Progenitor cell of endocrine pancreas (in vitro differentiated cells): ENCODE results near the gene CACHD1. TPM values are rescaled to one million over a fixed set of nuclear protein-coding genes. Genes with fewer than 3 reads are reported as not detected.

ENCODE experiments used
- DNase-seq: peaks from one replicate; pipeline ENCODE4 v3.0.0; 2021; ENCODE audit warnings: low spot score; ENCODE audit not compliant: unreplicated experiment
- H3K27ac Mint-ChIP-seq: 2 replicates; pipeline ENCODE4 v1.8.0; 2021; ENCODE audit warnings: mild to moderate bottlenecking, moderate library complexity, mixed read lengths
- H3K27me3 Mint-ChIP-seq: 2 replicates; pipeline ENCODE4 v1.8.0; 2021; ENCODE audit warnings: mixed read lengths
- H3K36me3 Mint-ChIP-seq: 2 replicates; pipeline ENCODE4 v1.8.0; 2022; ENCODE audit warnings: mixed read lengths; ENCODE audit not compliant: insufficient read depth
- H3K4me1 Mint-ChIP-seq: 2 replicates; pipeline ENCODE4 v1.8.0; 2021; ENCODE audit warnings: low read depth, mixed read lengths
- H3K4me3 Mint-ChIP-seq: 2 replicates; pipeline ENCODE4 v1.8.0; 2021; ENCODE audit warnings: low read depth, mild to moderate bottlenecking, moderate library complexity, mixed read lengths
- H3K9me3 Mint-ChIP-seq: 2 replicates; pipeline ENCODE4 v1.8.0; 2021; ENCODE audit warnings: low read depth, mixed read lengths
- total RNA-seq: library from RNA; stranded (reverse); gene quantifications from 2 replicates; pipeline ENCODE4 v1.2.1, GENCODE V29; 2021
- TF ChIP-seq, protein P1 (sequence below): fragments of 200-600 bp; sonication (generic); IDR thresholded peaks from one replicate; pipeline ENCODE4 v1.5.0; 2021; ENCODE audit warnings: antibody characterized with exemption, mild to moderate bottlenecking; ENCODE audit not compliant: unreplicated experiment

The CACHD1 gene
- total RNA-seq, 1 donor from 2014 or later, result 36.0 TPM

DNA sequence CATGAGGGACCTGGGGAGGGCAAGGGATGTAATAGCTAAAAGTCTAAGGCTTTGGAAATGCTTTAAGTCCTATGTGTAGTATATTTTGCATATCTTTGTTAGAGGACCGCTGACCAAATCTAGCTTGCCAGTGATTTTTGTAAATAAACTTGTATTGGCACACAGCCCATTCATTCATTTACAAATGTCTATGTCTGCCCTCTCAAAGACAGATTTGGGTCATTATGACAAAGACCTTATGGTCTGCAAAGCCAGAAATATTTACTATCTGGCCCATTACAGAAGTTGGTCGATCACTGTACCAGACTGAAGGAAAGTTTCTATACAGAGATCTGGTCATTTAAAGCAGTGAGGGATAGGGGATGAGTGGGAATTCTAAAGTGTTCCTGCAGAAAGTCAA, 154.9 kb downstream of the CACHD1 start:
- TF ChIP-seq, protein P1, sequence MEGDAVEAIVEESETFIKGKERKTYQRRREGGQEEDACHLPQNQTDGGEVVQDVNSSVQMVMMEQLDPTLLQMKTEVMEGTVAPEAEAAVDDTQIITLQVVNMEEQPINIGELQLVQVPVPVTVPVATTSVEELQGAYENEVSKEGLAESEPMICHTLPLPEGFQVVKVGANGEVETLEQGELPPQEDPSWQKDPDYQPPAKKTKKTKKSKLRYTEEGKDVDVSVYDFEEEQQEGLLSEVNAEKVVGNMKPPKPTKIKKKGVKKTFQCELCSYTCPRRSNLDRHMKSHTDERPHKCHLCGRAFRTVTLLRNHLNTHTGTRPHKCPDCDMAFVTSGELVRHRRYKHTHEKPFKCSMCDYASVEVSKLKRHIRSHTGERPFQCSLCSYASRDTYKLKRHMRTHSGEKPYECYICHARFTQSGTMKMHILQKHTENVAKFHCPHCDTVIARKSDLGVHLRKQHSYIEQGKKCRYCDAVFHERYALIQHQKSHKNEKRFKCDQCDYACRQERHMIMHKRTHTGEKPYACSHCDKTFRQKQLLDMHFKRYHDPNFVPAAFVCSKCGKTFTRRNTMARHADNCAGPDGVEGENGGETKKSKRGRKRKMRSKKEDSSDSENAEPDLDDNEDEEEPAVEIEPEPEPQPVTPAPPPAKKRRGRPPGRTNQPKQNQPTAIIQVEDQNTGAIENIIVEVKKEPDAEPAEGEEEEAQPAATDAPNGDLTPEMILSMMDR, result no peak
- H3K27me3 Mint-ChIP-seq, result no peaks in the 10 kb centered on the region
- H3K27ac Mint-ChIP-seq, result no peak overlapping the region
- no peak for DNase-seq
- peaks cover 6% of the 10 kb centered on the region for H3K4me1 Mint-ChIP-seq
- no peak overlapping the region for H3K4me3 Mint-ChIP-seq
- peaks cover 5% of the 10 kb centered on the region for H3K36me3 Mint-ChIP-seq
- H3K9me3 Mint-ChIP-seq, result no peaks in the 10 kb centered on the region

DNA sequence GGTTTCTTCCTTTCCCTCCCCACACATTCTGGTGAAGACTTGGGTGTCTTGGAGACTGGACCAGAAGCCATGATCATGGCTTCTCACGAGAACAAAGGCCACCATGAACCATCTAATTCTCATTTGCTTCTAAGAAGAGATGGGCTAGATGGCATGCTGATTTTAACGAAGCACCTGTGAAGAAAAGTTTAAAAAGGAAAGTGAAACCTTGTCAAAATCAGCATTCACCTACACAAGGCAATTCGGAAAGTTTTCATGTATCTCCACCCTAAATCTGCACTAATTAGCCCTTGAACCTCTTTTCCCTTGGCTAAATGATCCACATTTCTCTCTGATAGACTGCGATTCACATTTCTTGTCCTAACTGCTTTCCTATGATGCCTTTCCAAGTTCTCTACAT, 160.7 kb downstream of the CACHD1 start:
- H3K36me3 Mint-ChIP-seq, result peaks cover 22% of the 10 kb centered on the region
- TF ChIP-seq, protein P1, result no peak
- no peak overlapping the region for H3K27ac Mint-ChIP-seq
- H3K4me1 Mint-ChIP-seq, result peaks cover 9% of the 10 kb centered on the region
- DNase-seq, result no peak
- no peaks in the 10 kb centered on the region for H3K27me3 Mint-ChIP-seq
- H3K9me3 Mint-ChIP-seq, result no peaks in the 10 kb centered on the region
- H3K4me3 Mint-ChIP-seq, result no peak overlapping the region

DNA sequence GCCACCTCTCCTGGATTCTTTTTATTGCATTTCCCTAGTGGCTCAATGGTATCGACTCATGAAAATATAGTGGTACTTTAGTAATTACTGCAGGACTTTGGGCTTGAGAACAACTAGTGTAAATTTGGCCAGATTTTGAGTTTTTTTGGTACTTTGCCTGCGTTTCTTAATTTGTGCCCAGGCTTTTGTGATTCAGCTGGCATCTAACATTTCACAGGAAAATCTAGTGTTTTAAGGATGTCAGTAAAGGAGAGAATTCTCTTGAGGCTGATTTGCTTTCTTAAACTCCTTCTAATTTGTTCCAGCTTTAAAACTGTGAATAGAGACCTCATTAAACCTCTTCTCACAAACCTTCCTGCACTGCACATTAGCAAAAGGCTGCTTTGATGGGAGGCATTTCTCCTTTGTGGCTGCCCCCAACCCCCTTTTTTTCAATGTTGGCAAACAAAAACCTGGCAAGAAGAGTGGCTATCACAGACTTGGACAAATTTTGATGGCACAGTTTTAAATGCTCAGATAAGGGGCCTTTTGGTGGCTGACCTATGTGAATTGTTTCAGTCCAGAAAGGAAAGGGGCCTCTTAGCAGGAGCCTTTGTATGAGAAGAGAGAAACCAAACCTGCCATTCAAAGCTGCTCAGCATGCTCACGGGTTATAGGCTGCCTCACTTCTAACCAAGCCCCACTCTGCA, 161.6 kb downstream of the CACHD1 start:
- H3K27ac Mint-ChIP-seq, result no peak overlapping the region
- H3K9me3 Mint-ChIP-seq, result no peaks in the 10 kb centered on the region
- TF ChIP-seq, protein P1, result no peak
- peaks cover 21% of the 10 kb centered on the region for H3K36me3 Mint-ChIP-seq
- H3K4me1 Mint-ChIP-seq, result peaks cover 9% of the 10 kb centered on the region
- no peak overlapping the region for H3K4me3 Mint-ChIP-seq
- no peak for DNase-seq
- H3K27me3 Mint-ChIP-seq, result no peaks in the 10 kb centered on the region

DNA sequence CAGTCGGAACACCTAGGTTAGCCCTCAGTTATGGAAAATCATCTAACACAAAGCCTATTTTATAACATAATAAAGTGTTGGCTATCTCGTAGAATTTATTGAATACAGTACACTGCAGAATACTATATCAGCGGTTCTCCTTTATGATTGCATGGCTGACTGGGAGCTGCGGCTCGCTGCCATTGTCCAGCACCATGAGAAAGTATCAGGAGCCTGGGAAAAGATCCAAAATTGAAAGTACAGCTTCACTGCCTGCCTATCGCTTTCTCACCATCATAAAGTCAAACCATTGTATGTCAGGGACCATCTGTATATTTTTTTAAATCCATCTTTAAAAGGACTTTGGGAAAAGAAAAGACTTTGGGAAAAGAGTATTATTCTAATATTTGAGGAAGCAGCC, 163.0 kb downstream of the CACHD1 start:
- Mint-ChIP-seq H3K36me3 (peaks cover 22% of the 10 kb centered on the region), H3K4me3 (no peak overlapping the region), H3K9me3 (no peaks in the 10 kb centered on the region), H3K4me1 (peaks cover 9% of the 10 kb centered on the region), H3K27ac (no peak overlapping the region), H3K27me3 (no peaks in the 10 kb centered on the region)
- TF ChIP-seq, protein P1, result no peak
- no peak for DNase-seq

DNA sequence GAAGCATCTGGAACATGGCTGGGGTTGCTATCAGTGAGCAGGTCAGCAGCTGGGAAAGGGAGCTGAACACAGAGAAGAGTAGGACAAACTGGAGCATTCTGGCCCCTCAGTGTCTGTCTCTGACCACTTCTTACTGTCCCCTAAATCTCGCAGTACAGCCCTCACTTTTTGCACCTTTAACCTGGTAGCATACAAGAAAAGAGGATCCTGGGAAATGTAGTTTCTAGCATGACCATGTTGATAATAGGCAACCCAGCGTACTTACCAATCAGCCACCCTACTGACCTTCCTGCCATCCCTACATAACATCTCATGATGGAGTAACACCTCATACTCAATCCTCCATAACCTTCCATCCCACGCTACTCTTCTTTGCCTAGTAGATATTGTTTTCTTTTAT, 175.8 kb downstream of the CACHD1 start:
- Mint-ChIP-seq H3K36me3 (peaks cover 29% of the 10 kb centered on the region), H3K27ac (no peak overlapping the region)

More for the DNA sequence above, 175.8 kb downstream of the CACHD1 start:
- no peaks in the 10 kb centered on the region for H3K9me3 Mint-ChIP-seq
- DNase-seq, result no peak
- H3K27me3 Mint-ChIP-seq, result no peaks in the 10 kb centered on the region
- H3K4me1 Mint-ChIP-seq, result no peaks in the 10 kb centered on the region
- no peak overlapping the region for H3K4me3 Mint-ChIP-seq
- TF ChIP-seq, protein P1, result no peak
